Heart right ventricle (tissue), 16 donors: ENCODE measurements around the gene SLC22A6. TPM values are rescaled to one million over a fixed set of nuclear protein-coding genes. Genes with fewer than 3 reads are reported as not detected.

Experiments
- ATAC-seq, 8 donors: fragments of 200-7000 bp; cut with Tn5 transposase; one replicate each; pipeline ENCODE4 v1.9.1; 2020; ENCODE audit warnings: mild to moderate bottlenecking in 8 of 8, moderate library complexity in 8 of 8, moderate number of reproducible peaks in 1 of 8
- DNase-seq, 2 donors: peaks; one replicate each; pipeline ENCODE4 v3.0.0-alpha.2; 2020
- H3K27ac ChIP-seq, 10 donors: fragments of 200-600 bp; sonication (generic) in 2 of 10; one replicate each; pipeline versions ENCODE4 v1.5.0 to v1.8.0; 2020 to 2022; ENCODE audit warnings: mild to moderate bottlenecking in 3 of 10
- H3K27me3 ChIP-seq, 7 donors: fragments of 200-600 bp; one replicate each; pipeline ENCODE4 v1.8.0; 2021 to 2022; ENCODE audit warnings: mild to moderate bottlenecking in 2 of 7
- H3K36me3 ChIP-seq, 9 donors: fragments of 200-600 bp; sonication (generic) in 1 of 9; one replicate each; pipeline versions ENCODE4 v1.5.0 to v1.8.0; 2020 to 2022; ENCODE audit warnings: mild to moderate bottlenecking in 2 of 9
- H3K4me1 ChIP-seq, 9 donors: fragments of 200-600 bp; sonication (generic) in 1 of 9; one replicate each; pipeline versions ENCODE4 v1.5.0 to v1.8.0; 2020 to 2022; ENCODE audit warnings: mild to moderate bottlenecking in 4 of 9
- H3K4me3 ChIP-seq, 10 donors: fragments of 200-600 bp; sonication (generic) in 2 of 10; one replicate each; pipeline versions ENCODE4 v1.5.0 to v1.8.0; 2020 to 2022; ENCODE audit warnings: mild to moderate bottlenecking in 7 of 10, moderate library complexity in 2 of 10
- H3K9me3 ChIP-seq, 11 donors: fragments of 200-600 bp in 10 of 11; sonication (generic) in 2 of 11; one replicate each; pipeline versions ENCODE4 v1.5.0 to v1.8.0; 2013 to 2022; ENCODE audit warnings: mild to moderate bottlenecking in 2 of 11, control low read depth in 1 of 11, moderate library complexity in 1 of 11
- WGBS, 2 donors: extraction: QIAGEN DNeasy Blood & Tissue Kit; methylation state at CpG; one replicate each; pipeline ENCODE4 v1.1.7; 2013; ENCODE audit warnings: inconsistent platforms in 1 of 2; 5-methylcytosine and 5-hydroxymethylcytosine counted together
- intact Hi-C, 10 donors: fragments of 100-400 bp; cut with DNase I; formaldehyde crosslinking; loops; one replicate each; pipeline versions ENCODE4 v1.11.1 to v1.14.2; 2022
- polyA plus RNA-seq, 2 donors: library from polyadenylated mRNA; stranded (reverse); fragments of 200-250 nt; gene quantifications; one replicate each; pipeline ENCODE4 v1.2.3, GENCODE V29; 2013
- total RNA-seq, 10 donors: library from RNA; stranded (reverse); fragmentation: NEBNext Ultra II Directional in 3 of 10; extraction: Animal tissue kit (Norgen Biotek cat#: 25700) in 3 of 10; gene quantifications; one replicate each; pipeline versions ENCODE4 v1.2.1 to v1.2.4, GENCODE V29; 2021 to 2023
- TF ChIP-seq, protein P1 (sequence below), 9 donors: fragments of 200-600 bp; sonication (generic) in 2 of 9; IDR thresholded peaks; one replicate each; pipeline versions ENCODE4 v1.5.0 to v1.8.0; 2021 to 2022; ENCODE audit warnings: antibody characterized with exemption in 9 of 9, mild to moderate bottlenecking in 5 of 9, moderate library complexity in 1 of 9
- donor health status: Arrhythmogenic right ventricular cardiomyopathy.
- donor health status: ischemic (EF 13 %, LVEDD 7.1; RV severe dilation, severe dysfunction).
- donor health status: healthy with polysubstance abuse.
- donor health status: DM: no; HTN: yes; CAD: no.
- donor health status: DM: no; HTN: no; CAD: no.
- donor health status: ischemic (EF 25% LVEDD 6.9; RV normal size, moderate dysfunction).
- donor health status: ischemic (EF 25% LVEDD 5.7; RV mildly dilated, moderate dysfunction).
- donor health status: healthy.
- donor health status: DM: yes; HTN: yes; CAD: no.
- donor health status: Ischemic cardiomyopathy.
- donor health status: ischemic (EF 35%, LVEDD 5.7; RV mildly dilated, moderate dysfunction).
- donor health status: nonischemic (EF 11% LVEDD 7.7; RV severe dilation, severe dysfunction).
- donor health status: DM: yes; HTN: yes; CAD: no.
- donor health status: PGD.
- donor health status: ischemic (EF 29% LVEDD 5.4; RV normal size, mild dysfunction).
- donor health status: nonischemic (EF 23%, LVEDD 6.1; RV moderate dilation, normal function).

SLC22A6 gene
- total and polyA plus RNA-seq, 12 donors, result not detected

DNA sequence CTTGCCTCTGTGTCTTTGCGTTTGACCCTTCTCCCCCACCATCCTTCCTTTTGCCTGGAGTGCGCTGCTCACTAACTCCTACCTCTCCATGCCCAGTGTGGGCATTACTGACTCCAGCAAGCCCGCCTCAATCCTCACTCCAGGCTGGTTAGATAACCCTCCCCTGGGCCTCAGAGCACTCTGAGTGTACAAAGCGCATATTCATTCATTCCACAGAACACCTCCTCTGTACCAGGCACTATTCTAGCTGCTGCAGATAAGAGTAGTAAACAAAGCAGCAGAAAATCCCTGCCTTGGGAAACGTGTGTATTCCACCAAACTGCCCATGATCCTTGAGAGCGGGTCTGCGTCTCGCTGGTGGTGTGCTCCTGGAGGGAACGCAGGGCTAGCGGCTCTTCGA lies 27.7 kb upstream of the SLC22A6 start:
- DNase-seq (no peak), ATAC-seq (no peak)
- peaks cover 0 to 21% (median 0%) of the 10 kb centered on the region in 9 donors for H3K4me1 ChIP-seq
- H3K4me3 ChIP-seq, result no peak overlapping the region
- TF ChIP-seq, protein P1, sequence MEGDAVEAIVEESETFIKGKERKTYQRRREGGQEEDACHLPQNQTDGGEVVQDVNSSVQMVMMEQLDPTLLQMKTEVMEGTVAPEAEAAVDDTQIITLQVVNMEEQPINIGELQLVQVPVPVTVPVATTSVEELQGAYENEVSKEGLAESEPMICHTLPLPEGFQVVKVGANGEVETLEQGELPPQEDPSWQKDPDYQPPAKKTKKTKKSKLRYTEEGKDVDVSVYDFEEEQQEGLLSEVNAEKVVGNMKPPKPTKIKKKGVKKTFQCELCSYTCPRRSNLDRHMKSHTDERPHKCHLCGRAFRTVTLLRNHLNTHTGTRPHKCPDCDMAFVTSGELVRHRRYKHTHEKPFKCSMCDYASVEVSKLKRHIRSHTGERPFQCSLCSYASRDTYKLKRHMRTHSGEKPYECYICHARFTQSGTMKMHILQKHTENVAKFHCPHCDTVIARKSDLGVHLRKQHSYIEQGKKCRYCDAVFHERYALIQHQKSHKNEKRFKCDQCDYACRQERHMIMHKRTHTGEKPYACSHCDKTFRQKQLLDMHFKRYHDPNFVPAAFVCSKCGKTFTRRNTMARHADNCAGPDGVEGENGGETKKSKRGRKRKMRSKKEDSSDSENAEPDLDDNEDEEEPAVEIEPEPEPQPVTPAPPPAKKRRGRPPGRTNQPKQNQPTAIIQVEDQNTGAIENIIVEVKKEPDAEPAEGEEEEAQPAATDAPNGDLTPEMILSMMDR (IDR thresholded peaks at IDR 0.05), result no peak
- H3K27me3 ChIP-seq, result peaks cover 0 to 25% (median 0%) of the 10 kb centered on the region in 7 donors
- WGBS, 2 donors, result 69 to 71% methylated on average over 11 of the region's 11 CpGs
- no peak overlapping the region for H3K27ac ChIP-seq
- H3K9me3 ChIP-seq, result no peaks in the 10 kb centered on the region
- H3K36me3 ChIP-seq, result no peaks in the 10 kb centered on the region
- intact Hi-C loops, result no loop called here

DNA sequence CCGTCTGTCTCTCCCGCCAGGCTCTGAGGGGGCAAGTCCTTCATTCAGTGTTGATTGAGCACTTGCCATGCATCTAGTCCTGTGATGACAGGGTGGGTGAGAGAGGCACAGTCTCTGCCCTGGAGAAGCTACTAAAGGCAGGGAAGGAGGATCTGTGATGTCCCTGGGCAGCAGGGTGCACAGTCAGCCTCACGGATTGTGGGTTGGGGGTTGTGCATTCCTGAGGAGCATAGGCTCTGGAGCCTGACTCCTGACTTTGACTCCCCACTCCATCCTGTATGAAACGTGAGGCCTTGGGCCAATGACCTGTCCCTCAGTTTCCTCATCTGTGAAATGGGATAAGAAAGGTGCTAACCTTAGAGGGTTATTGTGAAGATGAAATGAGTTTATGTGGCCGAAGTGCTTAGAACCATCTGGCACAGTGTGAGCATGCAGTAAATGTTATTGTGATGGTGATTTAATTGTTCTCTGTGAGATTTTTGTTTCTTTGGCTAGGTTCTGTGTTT lies 26.2 kb upstream of the SLC22A6 start:
- Histone ChIP-seq H3K4me1 (peaks cover 0 to 8% (median 0%) of the 10 kb centered on the region in 9 donors), H3K4me3 (no peak overlapping the region), H3K27me3 (peaks cover 0 to 18% (median 0%) of the 10 kb centered on the region in 7 donors), H3K27ac (no peak overlapping the region), H3K9me3 (no peaks in the 10 kb centered on the region), H3K36me3 (no peaks in the 10 kb centered on the region)
- TF ChIP-seq, protein P1 (IDR thresholded peaks at IDR 0.05), result no peak
- 78 to 91% methylated on average over 5 of the region's 5 CpGs for WGBS, 2 donors
- DNase-seq, result no peak
- intact Hi-C loops, result no loop called here
- no peak for ATAC-seq

DNA sequence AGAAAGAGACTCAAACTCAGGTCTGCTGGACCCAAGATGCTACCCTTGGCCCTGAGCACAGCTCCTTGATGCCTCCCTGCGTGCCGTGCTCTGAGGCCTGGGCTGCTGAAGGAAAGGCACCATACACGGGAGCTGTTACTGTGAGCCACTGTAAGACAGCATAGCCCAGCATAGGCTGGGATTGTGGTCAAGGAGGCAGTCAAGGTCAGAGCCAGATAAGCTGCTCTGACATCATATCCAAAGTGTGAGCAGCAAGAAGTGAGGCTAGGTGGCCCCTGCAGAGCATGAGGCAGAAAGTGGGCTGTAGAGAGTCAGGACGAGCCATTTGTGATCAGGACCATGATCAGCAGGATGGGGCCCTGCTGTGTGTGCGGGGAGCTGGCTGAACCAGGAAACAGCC lies 23.2 kb upstream of the SLC22A6 start:
- no peak overlapping the region for H3K4me3 ChIP-seq
- H3K4me1 ChIP-seq, result peaks cover 0 to 7% (median 0%) of the 10 kb centered on the region in 9 donors
- TF ChIP-seq, protein P1 (IDR thresholded peaks at IDR 0.05), result no peak
- no peak overlapping the region for H3K27ac ChIP-seq
- no peaks in the 10 kb centered on the region for H3K9me3 ChIP-seq
- 61 to 72% methylated on average over 5 of the region's 5 CpGs for WGBS, 2 donors
- DNase-seq (no peak), ATAC-seq (peak in 6 of 8 donors; percentile 64 to 85 (median 74))
- intact Hi-C loops, result loop anchor here in 1 of 10 donors (10.0 kb wide), 1 partner anchor 493 kb away; no protein-coding TSS in a partner anchor
- H3K27me3 ChIP-seq, result no peaks in the 10 kb centered on the region
- no peaks in the 10 kb centered on the region for H3K36me3 ChIP-seq

DNA sequence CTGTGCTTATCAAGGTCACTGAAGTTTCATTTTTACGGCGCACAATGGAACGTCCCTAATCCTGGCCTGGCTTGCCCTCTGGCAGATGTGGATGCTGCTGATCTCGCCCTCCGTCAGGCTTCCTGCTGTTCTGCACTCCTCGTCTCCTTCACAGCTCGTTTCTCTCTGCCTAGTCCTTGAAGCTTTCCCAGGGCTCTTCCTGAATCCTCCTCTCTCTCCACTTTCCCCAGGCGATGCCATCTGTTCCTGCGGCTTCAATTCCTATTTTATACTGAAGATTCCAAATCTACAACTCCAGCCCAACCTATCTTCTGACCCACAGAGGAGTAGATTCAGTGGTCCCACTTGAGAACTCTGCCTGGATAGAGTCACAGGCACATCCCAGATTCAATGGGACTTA lies 16.7 kb upstream of the SLC22A6 start:
- no peak for DNase-seq
- no peaks in the 10 kb centered on the region for H3K4me1 ChIP-seq
- H3K9me3 ChIP-seq, result no peaks in the 10 kb centered on the region
- TF ChIP-seq, protein P1 (IDR thresholded peaks at IDR 0.05), result no peak
- WGBS, 2 donors, result 65 to 69% methylated on average over 9 of the region's 9 CpGs
- H3K27ac ChIP-seq, result no peak overlapping the region
- ATAC-seq, result no peak
- intact Hi-C loops, result loop anchor here in 1 of 10 donors (10.0 kb wide), 1 partner anchor 487 kb away; no protein-coding TSS in a partner anchor
- no peaks in the 10 kb centered on the region for H3K36me3 ChIP-seq
- H3K4me3 ChIP-seq, result no peak overlapping the region
- H3K27me3 ChIP-seq, result peaks cover 0 to 19% (median 0%) of the 10 kb centered on the region in 7 donors
